MM.1S (cell line): ENCODE measurements around the gene RBM47.

Experiments used
- CTCF ChIP-seq: fragments of 300-600 bp; sonication (generic); IDR thresholded peaks from 2 replicates; pipeline ENCODE4 v1.5.1; 2016; ENCODE audit warnings: antibody characterized with exemption, low read length, mixed read lengths
- EZH2 ChIP-seq: fragments of 300-600 bp; sonication (generic); optimal IDR thresholded peaks from 2 replicates; pipeline ENCODE3; 2017; ENCODE audit warnings: low read depth, mild to moderate bottlenecking, antibody characterized with exemption, low read length, mixed read lengths

- TF ChIP-seq EZH2 (no peak), CTCF (no peak)
Measured at GRCh38 chr4:40627540-40627939, 2.1 kb downstream of the RBM47 start.
